22Rv1 (cell line): ENCODE data around the gene RPL3.

Experiments used
- H3K27ac ChIP-seq: fragments of 450-650 bp; 2 replicates; pipeline ENCODE4 v1.5.1; 2017
- ZFX ChIP-seq: fragments of 450-650 bp; IDR thresholded peaks from 2 replicates; pipeline ENCODE4 v1.6.1; 2017; ENCODE audit warnings: antibody characterized with exemption, borderline replicate concordance
- TF ChIP-seq, protein P1 (sequence below): fragments of 450-650 bp; IDR thresholded peaks from 2 replicates; pipeline ENCODE4 v1.5.1; 2017; ENCODE audit warnings: mild to moderate bottlenecking

The RPL3 gene

GRCh38 chr22:39298241-39298987, 21.0 kb downstream of the RPL3 start:
- TF ChIP-seq, protein P1, sequence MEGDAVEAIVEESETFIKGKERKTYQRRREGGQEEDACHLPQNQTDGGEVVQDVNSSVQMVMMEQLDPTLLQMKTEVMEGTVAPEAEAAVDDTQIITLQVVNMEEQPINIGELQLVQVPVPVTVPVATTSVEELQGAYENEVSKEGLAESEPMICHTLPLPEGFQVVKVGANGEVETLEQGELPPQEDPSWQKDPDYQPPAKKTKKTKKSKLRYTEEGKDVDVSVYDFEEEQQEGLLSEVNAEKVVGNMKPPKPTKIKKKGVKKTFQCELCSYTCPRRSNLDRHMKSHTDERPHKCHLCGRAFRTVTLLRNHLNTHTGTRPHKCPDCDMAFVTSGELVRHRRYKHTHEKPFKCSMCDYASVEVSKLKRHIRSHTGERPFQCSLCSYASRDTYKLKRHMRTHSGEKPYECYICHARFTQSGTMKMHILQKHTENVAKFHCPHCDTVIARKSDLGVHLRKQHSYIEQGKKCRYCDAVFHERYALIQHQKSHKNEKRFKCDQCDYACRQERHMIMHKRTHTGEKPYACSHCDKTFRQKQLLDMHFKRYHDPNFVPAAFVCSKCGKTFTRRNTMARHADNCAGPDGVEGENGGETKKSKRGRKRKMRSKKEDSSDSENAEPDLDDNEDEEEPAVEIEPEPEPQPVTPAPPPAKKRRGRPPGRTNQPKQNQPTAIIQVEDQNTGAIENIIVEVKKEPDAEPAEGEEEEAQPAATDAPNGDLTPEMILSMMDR, result no peak
- TF ChIP-seq ZFX, result no peak
- peak overlapping the region; percentile 15; the same call in 1 of the 2 replicates for H3K27ac ChIP-seq

DNA sequence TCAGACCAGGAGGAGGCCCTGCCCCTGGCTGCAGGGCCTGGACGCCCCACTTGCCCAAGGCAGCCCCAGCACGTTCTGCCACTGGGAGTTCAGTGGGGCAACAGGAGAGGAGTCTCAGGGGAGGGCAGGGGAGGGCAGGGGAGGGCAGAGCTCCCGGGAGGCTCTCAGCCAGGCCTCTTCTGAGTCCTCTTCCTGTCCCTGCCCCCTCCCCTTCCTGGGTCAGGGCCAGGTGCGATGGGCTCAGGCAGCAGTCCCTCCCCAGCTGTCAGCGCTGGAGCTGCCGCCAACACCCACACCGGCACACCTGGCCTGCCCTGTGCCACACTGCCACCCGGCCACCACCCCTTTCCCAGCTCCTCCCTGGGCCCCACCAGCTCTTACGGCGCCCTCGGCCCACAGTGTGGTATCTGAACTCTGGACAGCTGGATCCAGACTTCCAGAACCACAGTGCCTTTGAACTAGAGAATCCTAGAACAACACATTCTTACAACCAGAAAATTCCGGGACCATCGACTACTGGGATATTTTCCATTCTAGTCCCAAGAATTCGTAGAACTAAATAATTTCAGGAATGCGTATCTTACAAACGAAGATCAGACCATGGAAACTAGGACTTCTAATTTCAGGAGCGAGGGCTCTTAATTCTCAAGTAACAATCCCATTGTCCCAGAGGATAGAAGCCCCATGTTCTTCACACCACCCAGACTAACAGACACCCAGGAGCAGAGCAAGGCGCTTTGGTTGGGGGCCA, 21.8 kb downstream of the RPL3 start:
- TF ChIP-seq ZFX, result no peak
- TF ChIP-seq, protein P1, result no peak
- H3K27ac ChIP-seq, result peak overlapping the region; percentile 15; the same call in 1 of the 2 replicates

DNA sequence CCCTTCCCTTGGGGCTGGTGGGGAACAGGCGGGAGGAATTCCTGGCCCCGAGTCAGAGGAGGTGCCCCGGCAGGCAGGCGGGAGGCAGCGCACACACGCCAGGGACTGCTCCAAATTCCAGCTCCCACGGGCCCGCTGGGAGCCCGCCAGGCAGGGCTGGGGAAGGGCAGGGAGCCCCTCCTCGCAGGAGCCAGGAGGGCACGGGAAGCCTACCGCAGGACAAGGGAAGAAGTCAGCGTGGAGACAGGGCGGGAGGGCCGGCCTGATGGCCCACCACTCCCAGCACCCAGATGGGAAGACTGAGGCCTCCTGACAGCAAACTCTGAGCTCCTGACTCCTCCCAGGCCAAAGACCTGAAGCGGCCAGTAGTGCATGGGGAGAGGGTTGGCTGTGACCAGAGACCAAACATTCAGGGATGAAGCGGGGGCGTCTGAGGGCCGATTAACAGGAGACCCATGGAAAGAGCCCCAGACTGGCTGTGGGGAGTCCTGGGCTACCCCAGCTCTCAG, 22.4 kb downstream of the RPL3 start:
- H3K27ac ChIP-seq, result no peak overlapping the region
- TF ChIP-seq, protein P1, result no peak
- no peak for TF ChIP-seq ZFX

DNA sequence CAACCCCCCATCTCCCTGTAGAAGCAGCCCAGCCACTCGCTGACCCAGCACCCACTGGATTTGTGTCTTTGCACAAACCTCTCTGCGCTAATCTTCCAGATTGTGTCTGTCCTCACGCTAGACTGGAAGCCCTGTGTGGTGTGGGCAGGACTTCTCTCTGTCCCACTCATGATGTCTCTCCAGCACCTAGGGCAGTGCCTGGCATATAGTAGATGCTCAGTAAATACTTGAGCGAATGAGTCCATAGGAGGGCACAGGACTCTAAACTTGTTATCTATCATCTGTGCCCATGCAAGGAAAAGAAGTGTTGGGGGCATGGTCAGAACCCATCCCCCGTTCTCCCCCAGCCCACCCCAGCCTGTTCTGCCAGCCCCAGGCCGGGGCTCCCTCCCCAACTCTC, 22.9 kb downstream of the RPL3 start:
- TF ChIP-seq, protein P1, result no peak
- no peak for TF ChIP-seq ZFX
- no peak overlapping the region for H3K27ac ChIP-seq

DNA sequence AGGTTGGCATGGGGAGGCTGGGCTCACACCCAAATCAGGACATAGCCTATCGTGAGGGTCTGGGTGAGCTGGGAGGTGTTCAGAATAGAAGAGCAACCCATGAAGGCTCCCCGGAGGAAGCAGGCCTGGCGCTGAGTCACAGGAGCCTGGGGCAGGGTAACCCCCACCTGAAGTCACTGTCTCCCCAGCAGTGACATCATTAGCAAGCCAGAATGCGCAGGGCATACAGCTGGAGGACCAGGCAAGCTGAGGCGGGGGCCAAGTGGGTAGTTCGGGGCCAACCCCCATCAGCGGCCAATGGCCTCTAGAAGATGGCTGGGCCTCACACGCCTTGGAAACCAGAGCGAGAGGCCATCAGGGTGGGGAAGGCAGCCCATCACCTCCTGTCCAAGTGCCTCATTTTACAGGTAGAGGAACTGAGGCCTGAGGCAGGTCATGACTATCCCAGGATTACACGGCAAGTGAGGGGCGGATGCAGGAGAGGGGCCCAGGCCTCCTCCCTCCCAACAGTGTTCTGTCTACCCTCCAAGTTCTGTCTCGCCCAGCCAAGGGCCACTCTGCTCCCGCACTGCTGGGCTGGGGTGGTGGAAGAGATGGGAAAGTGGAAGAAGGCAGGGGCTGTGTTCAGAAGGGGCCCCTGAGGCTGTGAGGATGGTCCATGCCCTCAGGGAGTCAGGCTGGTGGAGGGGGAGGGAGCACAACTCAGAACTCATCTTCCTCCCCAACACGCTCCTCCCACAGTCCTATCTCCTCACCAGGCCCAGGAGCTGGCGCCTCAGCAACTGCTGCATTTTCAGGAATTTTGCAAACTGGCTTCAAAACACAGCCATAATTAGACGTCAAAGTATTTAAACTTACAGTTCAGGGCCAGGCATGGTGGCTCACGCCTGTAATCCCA, 24.6 kb downstream of the RPL3 start:
- peak overlapping the region; percentile 27; the same call in 1 of the 2 replicates for H3K27ac ChIP-seq
- TF ChIP-seq, protein P1, result no peak
- TF ChIP-seq ZFX, result no peak

- peak overlapping the region; percentile 72 for H3K27ac ChIP-seq
- TF ChIP-seq ZFX, result no peak
- TF ChIP-seq, protein P1, result no peak
Measured at GRCh38 chr22:39293766-39294368, 25.6 kb downstream of the RPL3 start.
